Loucy (cell line): ENCODE results near the gene KCNK5.

Source experiments
- H2AFZ ChIP-seq: fragments of 200-600 bp; sonication (generic); 2 replicates; pipeline ENCODE4 v1.6.0; 2016; ENCODE audit warnings: antibody characterized with exemption, mild to moderate bottlenecking, low read length, moderate library complexity
- H3F3A ChIP-seq: fragments of 200-600 bp; 2 replicates; pipeline ENCODE4 v1.6.0; 2016; ENCODE audit warnings: antibody characterized with exemption, low read depth, mild to moderate bottlenecking
- H3K27me3 ChIP-seq: fragments of 200-600 bp; sonication (generic); 2 replicates; pipeline ENCODE4 v1.6.1; 2014; ENCODE audit warnings: low read length, mild to moderate bottlenecking; ENCODE audit not compliant: insufficient read depth, poor library complexity, severe bottlenecking
- H3K36me3 ChIP-seq: fragments of 200-600 bp; sonication (generic); 2 replicates; pipeline ENCODE4 v1.6.1; 2016; ENCODE audit warnings: low read length; ENCODE audit not compliant: insufficient read depth
- H3K4me1 ChIP-seq: fragments of 200-600 bp; sonication (generic); 2 replicates; pipeline ENCODE4 v1.5.1; 2014; ENCODE audit warnings: low read length, mild to moderate bottlenecking; ENCODE audit not compliant: insufficient read depth, poor library complexity, severe bottlenecking
- H3K4me2 ChIP-seq: fragments of 200-600 bp; sonication (generic); 2 replicates; pipeline ENCODE4 v1.6.0; 2014; ENCODE audit warnings: antibody characterized with exemption, low read length, low read depth, mild to moderate bottlenecking; ENCODE audit not compliant: poor library complexity, severe bottlenecking
- H3K4me3 ChIP-seq: fragments of 200-600 bp; sonication (generic); 2 replicates; pipeline ENCODE4 v1.5.1; 2014; ENCODE audit warnings: low read length, mild to moderate bottlenecking, mixed read lengths; ENCODE audit not compliant: poor library complexity, severe bottlenecking
- H3K79me2 ChIP-seq: fragments of 200-600 bp; sonication (generic); 2 replicates; pipeline ENCODE4 v1.6.1; 2014; ENCODE audit warnings: low read length; ENCODE audit not compliant: insufficient read depth
- H3K9ac ChIP-seq: fragments of 200-600 bp; sonication (generic); 2 replicates; pipeline ENCODE4 v1.6.0; 2014; ENCODE audit warnings: mild to moderate bottlenecking, low read depth, low read length, moderate library complexity; ENCODE audit not compliant: poor library complexity, severe bottlenecking
- H3K9me2 ChIP-seq: fragments of 200-600 bp; sonication (generic); replicated peaks from 2 replicates; pipeline ENCODE4 v1.6.1; 2016; ENCODE audit warnings: low read depth, low read length, mixed read lengths
- H3K9me3 ChIP-seq: fragments of 200-600 bp; sonication (generic); 2 replicates; pipeline ENCODE4 v1.6.1; 2014; ENCODE audit warnings: mild to moderate bottlenecking, antibody characterized with exemption, low read length, low read depth; ENCODE audit not compliant: insufficient read depth
- H4K20me1 ChIP-seq: fragments of 200-600 bp; sonication (generic); 2 replicates; pipeline ENCODE4 v1.6.0; 2014; ENCODE audit warnings: antibody characterized with exemption, low read length, mild to moderate bottlenecking; ENCODE audit not compliant: insufficient read depth, poor library complexity, severe bottlenecking
- EZH2phosphoT487 ChIP-seq: fragments of 200-600 bp; IDR thresholded peaks from 2 replicates; pipeline ENCODE4 v1.6.1; 2018; ENCODE audit warnings: antibody characterized with exemption, mild to moderate bottlenecking, moderate library complexity, borderline replicate concordance
- TF ChIP-seq, protein P1 (sequence below): fragments of 200-600 bp; sonication (generic); conservative IDR thresholded peaks from 2 replicates; pipeline ENCODE4 v1.5.1; 2014; ENCODE audit warnings: mild to moderate bottlenecking, antibody characterized with exemption, low read length

Gene KCNK5

DNA sequence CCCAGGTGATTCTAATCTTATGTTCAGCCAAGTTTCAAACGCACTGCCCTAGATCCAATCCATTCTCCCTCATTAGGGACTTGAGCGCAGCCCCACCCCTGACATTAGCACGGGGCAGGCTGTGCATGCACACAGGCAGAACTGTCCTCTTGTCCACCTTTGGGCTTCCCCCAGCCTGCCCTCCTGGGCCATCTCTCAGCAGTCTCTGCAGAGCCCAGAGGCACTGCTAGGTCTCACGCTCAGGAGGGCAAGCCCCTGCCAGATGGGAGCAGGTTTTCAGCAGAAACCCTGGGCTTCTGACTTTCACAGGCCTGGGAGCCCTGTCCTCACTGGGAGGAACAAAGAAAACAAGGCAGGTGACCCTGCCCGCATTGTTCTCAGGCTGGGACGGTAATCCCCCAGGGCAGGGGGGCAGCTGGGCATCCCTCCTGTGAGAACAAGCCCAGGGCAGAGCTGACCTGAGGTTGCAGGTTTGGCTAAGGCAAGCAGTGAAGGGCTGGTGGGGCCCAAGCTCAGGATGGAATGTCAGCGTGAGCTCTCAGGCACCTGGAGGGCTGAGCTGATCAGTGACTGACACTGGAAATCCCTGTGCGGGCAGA, 24.5 kb downstream of the KCNK5 start:
- Histone ChIP-seq H3F3A (no peaks in the 10 kb centered on the region), H3K9ac (no peak overlapping the region), H3K27me3 (no peaks in the 10 kb centered on the region), H3K79me2 (peaks cover 12% of the 10 kb centered on the region; the same call in 1 of the 2 replicates), H3K36me3 (no peaks in the 10 kb centered on the region), H3K9me2 (no peaks in the 10 kb centered on the region), H4K20me1 (no peaks in the 10 kb centered on the region), H3K4me1 (peaks cover 29% of the 10 kb centered on the region), H2AFZ (no peak overlapping the region), H3K4me3 (no peak overlapping the region), H3K9me3 (no peaks in the 10 kb centered on the region), H3K4me2 (no peak overlapping the region)
- TF ChIP-seq, protein P1, sequence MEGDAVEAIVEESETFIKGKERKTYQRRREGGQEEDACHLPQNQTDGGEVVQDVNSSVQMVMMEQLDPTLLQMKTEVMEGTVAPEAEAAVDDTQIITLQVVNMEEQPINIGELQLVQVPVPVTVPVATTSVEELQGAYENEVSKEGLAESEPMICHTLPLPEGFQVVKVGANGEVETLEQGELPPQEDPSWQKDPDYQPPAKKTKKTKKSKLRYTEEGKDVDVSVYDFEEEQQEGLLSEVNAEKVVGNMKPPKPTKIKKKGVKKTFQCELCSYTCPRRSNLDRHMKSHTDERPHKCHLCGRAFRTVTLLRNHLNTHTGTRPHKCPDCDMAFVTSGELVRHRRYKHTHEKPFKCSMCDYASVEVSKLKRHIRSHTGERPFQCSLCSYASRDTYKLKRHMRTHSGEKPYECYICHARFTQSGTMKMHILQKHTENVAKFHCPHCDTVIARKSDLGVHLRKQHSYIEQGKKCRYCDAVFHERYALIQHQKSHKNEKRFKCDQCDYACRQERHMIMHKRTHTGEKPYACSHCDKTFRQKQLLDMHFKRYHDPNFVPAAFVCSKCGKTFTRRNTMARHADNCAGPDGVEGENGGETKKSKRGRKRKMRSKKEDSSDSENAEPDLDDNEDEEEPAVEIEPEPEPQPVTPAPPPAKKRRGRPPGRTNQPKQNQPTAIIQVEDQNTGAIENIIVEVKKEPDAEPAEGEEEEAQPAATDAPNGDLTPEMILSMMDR = no peak
- no peak for TF ChIP-seq EZH2phosphoT487

DNA sequence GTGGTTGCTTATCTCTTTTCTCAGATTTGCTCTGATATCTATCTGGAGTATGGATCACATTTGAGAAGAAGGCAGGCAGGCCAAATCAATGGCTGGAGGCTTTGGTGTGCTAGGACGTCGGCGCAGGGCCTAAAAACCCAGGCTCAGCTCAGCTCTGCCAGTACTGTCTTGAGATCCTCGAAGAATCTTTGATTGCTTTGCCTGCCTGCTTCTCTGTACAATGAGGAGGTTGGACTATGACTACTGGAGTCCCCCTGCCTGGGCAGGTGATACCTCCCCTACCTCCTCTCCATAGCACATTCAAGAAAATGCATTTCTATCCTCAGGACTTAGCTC, 25.1 kb downstream of the KCNK5 start:
- no peaks in the 10 kb centered on the region for H3K9me3 ChIP-seq
- H3K9me2 ChIP-seq = no peaks in the 10 kb centered on the region
- no peak overlapping the region for H3K9ac ChIP-seq
- H3F3A ChIP-seq = no peaks in the 10 kb centered on the region
- TF ChIP-seq, protein P1 = no peak
- TF ChIP-seq EZH2phosphoT487 = no peak
- no peak overlapping the region for H3K4me3 ChIP-seq
- H3K79me2 ChIP-seq = peaks cover 12% of the 10 kb centered on the region; the same call in 1 of the 2 replicates
- peaks cover 23% of the 10 kb centered on the region for H3K4me1 ChIP-seq
- no peak overlapping the region for H3K4me2 ChIP-seq
- no peaks in the 10 kb centered on the region for H3K27me3 ChIP-seq
- no peaks in the 10 kb centered on the region for H4K20me1 ChIP-seq
- H2AFZ ChIP-seq = no peak overlapping the region
- H3K36me3 ChIP-seq = no peaks in the 10 kb centered on the region

DNA sequence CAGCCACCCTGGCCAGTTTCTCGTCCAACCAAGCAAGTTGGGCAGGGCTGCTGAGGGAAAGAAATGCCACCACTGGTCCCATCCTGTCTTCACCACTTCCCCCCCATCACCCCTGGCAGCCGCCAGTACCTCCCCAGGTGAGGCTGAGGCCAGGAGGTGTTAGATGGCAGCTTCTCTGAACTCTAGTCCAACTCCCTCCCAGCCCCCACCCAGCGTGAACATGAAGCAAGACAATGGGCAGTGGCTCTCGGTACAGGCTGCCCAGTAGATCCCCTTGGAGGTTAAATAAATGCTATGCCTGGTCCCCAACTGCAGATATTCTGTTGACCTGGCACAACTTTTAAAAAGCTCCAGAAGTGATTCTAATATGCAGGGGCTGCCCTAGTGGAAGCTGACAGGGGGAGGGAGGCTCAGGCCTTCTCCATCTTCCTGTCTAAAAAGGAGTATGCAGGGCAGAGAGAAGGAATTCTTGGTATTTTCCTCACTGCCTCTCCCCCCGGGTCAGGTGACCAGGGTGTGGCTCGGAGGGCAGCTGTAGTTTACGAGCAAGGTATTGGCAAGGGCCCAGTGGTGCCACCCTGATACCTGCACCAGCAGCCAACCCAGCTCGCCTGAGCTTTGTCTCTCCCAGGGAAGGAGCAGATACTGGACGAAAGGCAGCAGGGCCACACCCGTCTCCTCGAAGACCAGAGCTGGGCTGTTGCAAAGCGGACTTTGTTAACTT, 25.7 kb downstream of the KCNK5 start:
- peaks cover 18% of the 10 kb centered on the region for H3K4me1 ChIP-seq
- no peak for TF ChIP-seq EZH2phosphoT487
- TF ChIP-seq, protein P1 = no peak
- H2AFZ ChIP-seq = no peak overlapping the region
- H4K20me1 ChIP-seq = no peaks in the 10 kb centered on the region
- H3K79me2 ChIP-seq = peaks cover 11% of the 10 kb centered on the region; the same call in 1 of the 2 replicates
- H3K9me3 ChIP-seq = no peaks in the 10 kb centered on the region
- no peak overlapping the region for H3K4me3 ChIP-seq
- H3K9me2 ChIP-seq = no peaks in the 10 kb centered on the region
- H3K9ac ChIP-seq = no peak overlapping the region
- H3K36me3 ChIP-seq = no peaks in the 10 kb centered on the region
- no peaks in the 10 kb centered on the region for H3K27me3 ChIP-seq
- no peaks in the 10 kb centered on the region for H3F3A ChIP-seq
- H3K4me2 ChIP-seq = no peak overlapping the region
